ENCODE measurements around the gene CYTL1.
"Not testable (repeated sequence)": the region's sequence is repeated elsewhere in the genome, so short reads cannot be mapped to it uniquely, and the experiment has no call there.

The CYTL1 gene

GRCh38 chr4:5019274-5019673 is at the start of gene CYTL1:
Gene CYTL1, minus strand, starts transcription at chr4:5019458. Its CDS starts 13 bp downstream, at chr4:5019445.
- DNase-seq (ENCODE audit: low read depth) = no peak

GRCh38 chr4:5067908-5068307 is 48.6 kb upstream of the CYTL1 start:
- DNase-seq (ENCODE audit: low read depth) = no peak

GRCh38 chr4:5066968-5067367 is 47.7 kb upstream of the CYTL1 start:
- not testable (repeated sequence) for DNase-seq (ENCODE audit: low read depth)

- DNase-seq (ENCODE audit: low read depth) = no peak
Observed at GRCh38 chr4:5066101-5066500, 46.8 kb upstream of the CYTL1 start.

- DNase-seq (ENCODE audit: low read depth) = no peak
Observed at GRCh38 chr4:5055411-5055810, 36.2 kb upstream of the CYTL1 start.

GRCh38 chr4:5054532-5054931 is 35.3 kb upstream of the CYTL1 start:
- DNase-seq (ENCODE audit: low read depth) = no peak

- DNase-seq (ENCODE audit: low read depth) = no peak
Observed at GRCh38 chr4:5052726-5053425, 33.6 kb upstream of the CYTL1 start.

GRCh38 chr4:5052204-5052702 is 33.0 kb upstream of the CYTL1 start:
- no peak for DNase-seq (ENCODE audit: low read depth)

GRCh38 chr4:5051278-5052203 is 32.3 kb upstream of the CYTL1 start, which contains the start of gene STK32B:
Gene STK32B, plus strand, starts transcription at chr4:5051480.
- DNase-seq (ENCODE audit: low read depth) = peak; percentile 79

GRCh38 chr4:5050520-5051277 is 31.4 kb upstream of the CYTL1 start:
- peak; percentile 78 for DNase-seq (ENCODE audit: low read depth)

GRCh38 chr4:5048721-5049120 is 29.5 kb upstream of the CYTL1 start:
- DNase-seq (ENCODE audit: low read depth) = no peak

GRCh38 chr4:5045097-5045496 is 25.8 kb upstream of the CYTL1 start:
- DNase-seq (ENCODE audit: low read depth) = no peak

- no peak for DNase-seq (ENCODE audit: low read depth)
Observed at GRCh38 chr4:5044341-5044740, 25.1 kb upstream of the CYTL1 start.

- DNase-seq (ENCODE audit: low read depth) = no peak
Observed at GRCh38 chr4:5043579-5043978, 24.3 kb upstream of the CYTL1 start.

GRCh38 chr4:5041699-5042098 is 22.4 kb upstream of the CYTL1 start:
- no peak for DNase-seq (ENCODE audit: low read depth)

- DNase-seq (ENCODE audit: low read depth) = no peak
Observed at GRCh38 chr4:5040856-5041620, 21.8 kb upstream of the CYTL1 start.

- no peak for DNase-seq (ENCODE audit: low read depth)
Observed at GRCh38 chr4:5039800-5040199, 20.5 kb upstream of the CYTL1 start.

- peak; percentile 90 for DNase-seq (ENCODE audit: low read depth)
Observed at GRCh38 chr4:5037553-5038551, 18.6 kb upstream of the CYTL1 start.

- peak; percentile 6 for DNase-seq (ENCODE audit: low read depth)
Observed at GRCh38 chr4:5036239-5036638, 17.0 kb upstream of the CYTL1 start.

GRCh38 chr4:5034206-5034605 is 14.9 kb upstream of the CYTL1 start:
- DNase-seq (ENCODE audit: low read depth) = no peak
